H1 (cell line): ENCODE measurements around the gene ZBTB48. TPM values are rescaled to one million over a fixed set of nuclear protein-coding genes. Genes with fewer than 3 reads are reported as not detected.

Experiments used
- CTCF ChIA-PET: fragments of 300-600 bp; sonication (Branson Sonifier 250); formaldehyde crosslinking; loops from one replicate; lab custom pipeline; 2021; ENCODE audit not compliant: partially characterized antibody; lab: Charles Lee
- POLR2A ChIA-PET: fragments of 300-600 bp; sonication (Branson Sonifier 250); formaldehyde crosslinking; loops from one replicate; lab custom pipeline; 2021; ENCODE audit warnings: inconsistent platforms; ENCODE audit not compliant: partially characterized antibody; lab: Charles Lee
- DNase-seq, 2 experiments: peaks; one replicate each; pipeline versions ENCODE4 v3.0.0 to v3.0.0-alpha.2; 2010 to 2022; ENCODE audit warnings: low spot score in 2 of 2, low read depth in 1 of 2, mixed read lengths in 1 of 2
- FAIRE-seq: peaks from 2 replicates; lab custom pipeline; 2011; peaks lifted over from hg19 to GRCh38; lab: Jason Lieb, UNC
- H2AFZ ChIP-seq: 2 replicates; pipeline ENCODE4 v1.8.1; 2012; ENCODE audit warnings: low read length, inconsistent platforms
- H2AK5ac ChIP-seq: 2 replicates; pipeline ENCODE4 v1.6.1; 2013; ENCODE audit warnings: low read depth, low read length
- H2BK120ac ChIP-seq: replicated peaks from 2 replicates; pipeline ENCODE3; 2013; ENCODE audit warnings: low read depth, low read length, inconsistent platforms
- H2BK12ac ChIP-seq: 2 replicates; pipeline ENCODE4 v1.6.1; 2013; ENCODE audit warnings: low read depth, low read length
- H2BK15ac ChIP-seq: 2 replicates; pipeline ENCODE4 v1.6.1; 2013; ENCODE audit warnings: low read length
- H2BK20ac ChIP-seq: 2 replicates; pipeline ENCODE4 v1.6.1; 2013; ENCODE audit warnings: low read length
- H2BK5ac ChIP-seq: 2 replicates; pipeline ENCODE4 v1.6.1; 2013; ENCODE audit warnings: low read depth, low read length
- H3K14ac ChIP-seq: 2 replicates; pipeline ENCODE4 v1.6.1; 2013; ENCODE audit warnings: inconsistent platforms; ENCODE audit not compliant: insufficient read length
- H3K18ac ChIP-seq: 2 replicates; pipeline ENCODE4 v1.6.1; 2013; ENCODE audit warnings: low read length; ENCODE audit errors: extremely low read depth
- H3K23ac ChIP-seq: 2 replicates; pipeline ENCODE4 v1.6.1; 2013; ENCODE audit warnings: inconsistent platforms; ENCODE audit not compliant: insufficient read length
- H3K23me2 ChIP-seq: 2 replicates; pipeline ENCODE4 v1.6.1; 2013; ENCODE audit warnings: low read depth, low read length
- H3K27ac ChIP-seq: 2 replicates; pipeline ENCODE4 v1.6.1; 2011; ENCODE audit warnings: low read depth, low read length, inconsistent platforms
- H3K27me3 ChIP-seq, 4 experiments: replicated peaks in 1 of 4; 1 replicate in 1 of 4; 2 replicates in 3 of 4; pipeline versions ENCODE4 v1.6.1 to v1.8.1; 2011 to 2013; ENCODE audit warnings: low read length in 3 of 4, mild to moderate bottlenecking in 3 of 4, inconsistent platforms in 2 of 4, mixed read lengths in 2 of 4, moderate library complexity in 1 of 4; ENCODE audit not compliant: control insufficient read depth in 3 of 4, insufficient read depth in 3 of 4; ENCODE audit errors: extremely low read depth in 1 of 4
- H3K36me3 ChIP-seq, 4 experiments: 2 replicates each; pipeline versions ENCODE4 v1.6.1 to v1.8.1; 2011 to 2013; ENCODE audit warnings: mild to moderate bottlenecking in 4 of 4, low read length in 3 of 4, moderate library complexity in 2 of 4, control low read depth in 1 of 4, inconsistent platforms in 1 of 4; ENCODE audit not compliant: insufficient read depth in 4 of 4, control insufficient read depth in 2 of 4
- H3K4ac ChIP-seq: replicated peaks from 2 replicates; pipeline ENCODE3; 2013; ENCODE audit warnings: low read length, low read depth, mixed read lengths, inconsistent platforms; ENCODE audit not compliant: insufficient read length
- H3K4me1 ChIP-seq, 4 experiments: replicated peaks in 1 of 4; 1 replicate in 1 of 4; 2 replicates in 3 of 4; pipeline versions ENCODE4 v1.6.1 to v1.8.1; 2011 to 2013; ENCODE audit warnings: low read length in 3 of 4, inconsistent platforms in 2 of 4, mixed read lengths in 1 of 4; ENCODE audit not compliant: insufficient read depth in 4 of 4, control insufficient read depth in 3 of 4
- H3K4me2 ChIP-seq, 2 experiments: 2 replicates each; pipeline versions ENCODE4 v1.6.1 to v1.8.1; 2011 to 2013; ENCODE audit warnings: low read depth in 2 of 2, low read length in 2 of 2, control low read depth in 1 of 2, inconsistent platforms in 1 of 2, mild to moderate bottlenecking in 1 of 2; ENCODE audit not compliant: insufficient read depth in 1 of 2
- H3K4me3 ChIP-seq, 4 experiments: fragments of 200-600, 300-600 bp in 1 of 4; sonication (generic), shearing (Covaris generic), sonication (Bioruptor Twin) in 1 of 4; 2 replicates each; pipeline versions ENCODE4 v1.5.1 to v1.8.1; 2011 to 2016; ENCODE audit warnings: low read length in 4 of 4, low read depth in 3 of 4, control low read depth in 2 of 4, inconsistent platforms in 2 of 4, mild to moderate bottlenecking in 2 of 4, mixed read lengths in 1 of 4, moderate library complexity in 1 of 4; ENCODE audit not compliant: insufficient read depth in 2 of 4; ENCODE audit errors: extremely low read depth in 1 of 4
- H3K56ac ChIP-seq: replicated peaks from 2 replicates; pipeline ENCODE3; 2013; ENCODE audit warnings: low read depth, mild to moderate bottlenecking, mixed read lengths, low read length, inconsistent platforms; ENCODE audit not compliant: insufficient read length
- H3K79me1 ChIP-seq: 2 replicates; pipeline ENCODE4 v1.6.1; 2013; ENCODE audit warnings: low read depth, low read length, control low read depth
- H3K79me2 ChIP-seq, 2 experiments: 2 replicates each; pipeline versions ENCODE4 v1.6.1 to v1.8.1; 2012 to 2013; ENCODE audit warnings: low read length in 2 of 2, mild to moderate bottlenecking in 2 of 2, inconsistent platforms in 1 of 2; ENCODE audit not compliant: insufficient read depth in 2 of 2, control insufficient read depth in 1 of 2
- H3K9ac ChIP-seq, 4 experiments: replicated peaks in 1 of 4; 1 replicate in 1 of 4; 2 replicates in 3 of 4; pipeline versions ENCODE4 v1.6.1 to v1.8.1; 2011 to 2013; ENCODE audit warnings: low read depth in 3 of 4, low read length in 3 of 4, control low read depth in 2 of 4, mild to moderate bottlenecking in 2 of 4, moderate library complexity in 2 of 4, inconsistent platforms in 1 of 4; ENCODE audit errors: extremely low read depth in 1 of 4
- H3K9me3 ChIP-seq, 2 experiments: 2 replicates each; pipeline versions ENCODE4 v1.6.1 to v1.8.1; 2012 to 2013; ENCODE audit warnings: mild to moderate bottlenecking in 2 of 2, moderate library complexity in 2 of 2, control low read depth in 1 of 2, inconsistent platforms in 1 of 2, low read depth in 1 of 2, low read length in 1 of 2, mixed read lengths in 1 of 2; ENCODE audit not compliant: insufficient read depth in 2 of 2
- H4K20me1 ChIP-seq, 2 experiments: replicated peaks in 1 of 2; 2 replicates each; pipeline versions ENCODE3 to v1.8.1; 2011 to 2013; ENCODE audit warnings: inconsistent platforms in 2 of 2, low read length in 2 of 2, mild to moderate bottlenecking in 1 of 2; ENCODE audit not compliant: insufficient read depth in 2 of 2, control insufficient read depth in 1 of 2
- H4K5ac ChIP-seq: 2 replicates; pipeline ENCODE4 v1.6.1; 2013; ENCODE audit warnings: low read length, low read depth, mixed read lengths, inconsistent platforms; ENCODE audit not compliant: insufficient read length
- H4K8ac ChIP-seq: 2 replicates; pipeline ENCODE4 v1.8.0; 2013; ENCODE audit warnings: mild to moderate bottlenecking, moderate library complexity, low read length, inconsistent platforms; ENCODE audit not compliant: insufficient read depth; ENCODE audit errors: extremely low read depth
- H4K91ac ChIP-seq: replicated peaks from 2 replicates; pipeline ENCODE3; 2013; ENCODE audit warnings: low read length, mixed read lengths, inconsistent platforms; ENCODE audit not compliant: insufficient read length
- BACH1 ChIP-seq: IDR thresholded peaks from 2 replicates; pipeline ENCODE4 v1.6.1; 2012; ENCODE audit warnings: low read length, improper control_type of control experiment
- POLR2A ChIP-seq, 2 experiments: IDR thresholded peaks; 1 replicate in 1 of 2; 2 replicates in 1 of 2; pipeline ENCODE4 v1.6.1; 2011; ENCODE audit warnings: low read depth in 2 of 2, low read length in 2 of 2, mild to moderate bottlenecking in 2 of 2; ENCODE audit errors: control extremely low read depth in 1 of 2
- SP1 ChIP-seq: IDR thresholded peaks from 2 replicates; pipeline ENCODE4 v1.6.1; 2011; ENCODE audit warnings: low read depth, low read length
- ZNF274 ChIP-seq: IDR thresholded peaks from 2 replicates; pipeline ENCODE4 v1.7.0; 2012; ENCODE audit warnings: low read length, borderline replicate concordance; ENCODE audit errors: extremely low read depth
- WGBS, 2 experiments: shearing (Covaris generic) in 1 of 2; methylation state at CpG; one replicate each; pipeline versions ENCODE4 v1.1.6 to v1.1.7; 2013 to 2015; ENCODE audit warnings: low lambda C conversion rate in 2 of 2, mixed read lengths in 2 of 2, inconsistent platforms in 1 of 2, low coverage in 1 of 2, missing lambda C conversion rate in 1 of 2; ENCODE audit not compliant: insufficient replicate concordance in 2 of 2, insufficient coverage in 1 of 2, insufficient read length in 1 of 2; ENCODE audit errors: extremely low coverage in 1 of 2, missing lambda C conversion rate in 1 of 2; 5-methylcytosine and 5-hydroxymethylcytosine counted together
- polyA plus RNA-seq, 7 experiments: library from polyadenylated mRNA; depleted of rRNA in 3 of 7; stranded (reverse) in 5 of 7; unstranded in 2 of 7; fragments of >200 nt in 5 of 7; fragments of 200-250 nt in 2 of 7; gene quantifications; 1 replicate in 5 of 7; 2 replicates in 1 of 7; 4 replicates in 1 of 7; pipeline versions ENCODE4 v1.2.1 to v1.2.3, GENCODE V29; 2011 to 2013; ENCODE audit warnings: missing spikeins in 2 of 7, mixed read lengths in 2 of 7
- total RNA-seq: library from RNA; stranded (reverse); fragmentation: NEBNext Ultra II Directional; extraction: Animal tissue kit (Norgen Biotek cat#: 25700); gene quantifications from 2 replicates; pipeline ENCODE4 v1.2.1, GENCODE V29; 2021

The ZBTB48 gene
- total and polyA plus RNA-seq, 2 of the 8 experiments (the other 6 are each of a cell fraction or from before 2014, with no cell fraction given), result 28.2 to 28.8 TPM

GRCh38 chr1:6590046-6590445, 10.3 kb downstream of the ZBTB48 start:
- Histone ChIP-seq H2AFZ (no peak overlapping the region), H3K79me2 (no peaks in the 10 kb centered on the region), H3K27ac (no peak overlapping the region), H3K36me3 (peaks cover 0 to 43% (median 14%) of the 10 kb centered on the region in 4 experiments; a peak in 6 of 8 replicates), H4K5ac (no peak overlapping the region), H3K79me1 (no peaks in the 10 kb centered on the region; the same call in 1 of the 2 replicates), H3K18ac (no peak overlapping the region), H3K4ac (no peak overlapping the region), H3K23ac (no peak overlapping the region), H3K4me2 (no peak overlapping the region), H2BK12ac (no peak overlapping the region), H2BK5ac (no peak overlapping the region), H2BK15ac (no peak overlapping the region), H3K9ac (no peak overlapping the region), H2BK20ac (no peak overlapping the region), H3K56ac (no peak overlapping the region), H3K9me3 (no peaks in the 10 kb centered on the region), H4K8ac (no peak overlapping the region), H3K4me1 (no peaks in the 10 kb centered on the region), H3K27me3 (no peaks in the 10 kb centered on the region), H3K14ac (no peak overlapping the region), H4K20me1 (peaks cover 2 to 30% of the 10 kb centered on the region in 2 experiments), H2BK120ac (no peak overlapping the region), H2AK5ac (no peak overlapping the region), H3K23me2 (no peaks in the 10 kb centered on the region), H4K91ac (no peak overlapping the region), H3K4me3 (no peak overlapping the region)
- TF ChIP-seq POLR2A (IDR thresholded peaks at IDR 0.05; ENCODE audit: control extremely low read depth in 1 of 2, low read depth in 2 of 2, low read length in 2 of 2), result peak in 1 of 2 experiments; percentile 15; a peak in 1 of 3 replicates
- TF ChIP-seq ZNF274, result no peak
- no peak for TF ChIP-seq SP1
- no peak for TF ChIP-seq BACH1
- CTCF ChIA-PET, result interaction anchor here (1.3 to 2.1 kb wide), 3 partner anchors 10 to 47 kb away, joined by 3 to 11 read pairs (median 5); no protein-coding TSS in a partner anchor
- no peak for DNase-seq
- FAIRE-seq, result no peak
- WGBS, 2 experiments, result 89% methylated on average over 7 of the region's 7 CpGs; no CpG with 5 or more reads in 1 of the 2 experiments
- POLR2A ChIA-PET, result interaction anchor here (0.7 to 17.4 kb wide), 3 partner anchors 10 to 40 kb away, joined by 4 to 196 read pairs (median 6); partner anchors contain the start of genes KLHL21 and ZBTB48
